Thyroid gland (tissue), 4 donors: ENCODE measurements around the gene SERINC2.

Experiments
- CTCF ChIP-seq, 6 experiments: fragments of 200-600 bp in 3 of 6; fragments of 450-650 bp in 3 of 6; sonication (generic) in 3 of 6; IDR thresholded peaks; one replicate each; pipeline ENCODE4 v1.5.1; 2016 to 2019; ENCODE audit warnings: antibody characterized with exemption in 6 of 6, mild to moderate bottlenecking in 2 of 6, inconsistent platforms in 1 of 6, moderate library complexity in 1 of 6
- POLR2A ChIP-seq, 2 donors: fragments of 450-650 bp; IDR thresholded peaks; one replicate each; pipeline ENCODE4 v1.6.1; 2017; ENCODE audit warnings: antibody characterized with exemption in 2 of 2, mild to moderate bottlenecking in 2 of 2, moderate library complexity in 1 of 2

- TF ChIP-seq CTCF (IDR thresholded peaks at IDR 0.05) (no peak), POLR2A (IDR thresholded peaks at IDR 0.05) (no peak)
Observed at GRCh38 chr1:31443673-31444072, 30.7 kb downstream of the SERINC2 start.
